ENCODE results near the gene CNFN.

GRCh38 chr19:42351079-42351735 is 38.9 kb downstream of the CNFN start:
- TF ChIP-seq GATA2 (IDR thresholded peaks at IDR 0.05; ENCODE audit: low read depth, low read length) (no peak), GATA3 (IDR thresholded peaks at IDR 0.05; ENCODE audit: low read depth, low read length) (no peak)

All from SH-SY5Y (cell line).